HG02885 (cell line): Measurements from ENCODE around the gene INIP.
"Not testable (repeated sequence)": the region's sequence is repeated elsewhere in the genome, so short reads cannot be mapped to it uniquely, and the experiment has no call there.

Experiments
- ATAC-seq: cut with Tn5 transposase; IDR thresholded peaks from one replicate; pipeline ENCODE4 v1.9.1; 2021; ENCODE audit warnings: mild to moderate bottlenecking; ENCODE audit not compliant: unreplicated experiment, poor library complexity

INIP gene

DNA sequence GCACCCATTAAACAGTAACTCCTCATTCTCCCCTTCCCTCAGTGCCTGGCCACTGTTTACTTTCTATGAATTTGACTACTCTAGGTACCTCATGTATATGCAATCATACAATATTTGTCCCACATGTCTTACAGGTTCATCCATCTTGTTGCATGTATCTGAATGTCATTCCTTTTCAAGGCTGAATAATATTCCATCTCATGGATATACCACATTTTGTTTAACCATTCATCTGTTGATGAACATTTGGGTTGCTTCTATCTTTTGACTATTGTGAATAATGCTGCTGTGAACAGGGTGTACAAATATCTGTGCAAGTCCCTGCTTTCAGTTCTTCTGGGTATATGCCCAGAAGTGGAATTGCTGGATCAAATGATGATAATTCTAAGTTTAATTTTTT lies 40.9 kb downstream of the INIP start:
- no peak for ATAC-seq

DNA sequence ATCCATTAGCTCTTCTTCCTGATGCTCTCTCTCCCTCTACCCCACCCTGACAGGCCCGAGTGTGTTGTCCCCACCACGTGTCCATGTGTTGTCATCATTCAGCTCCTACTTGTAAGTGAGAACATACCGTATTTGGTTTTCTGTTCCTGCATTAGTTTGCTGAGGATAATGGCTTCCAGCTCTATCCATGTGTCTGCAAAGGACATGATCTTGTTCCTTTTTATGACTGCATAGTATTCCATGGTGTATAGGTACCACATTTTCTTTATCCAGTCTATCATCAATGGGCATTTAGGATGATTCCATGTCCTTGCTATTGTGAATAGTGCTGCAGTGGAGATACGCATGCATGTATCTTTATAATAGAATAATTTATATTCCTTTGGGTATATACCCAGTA lies 44.7 kb downstream of the INIP start:
- not testable (repeated sequence) for ATAC-seq

DNA sequence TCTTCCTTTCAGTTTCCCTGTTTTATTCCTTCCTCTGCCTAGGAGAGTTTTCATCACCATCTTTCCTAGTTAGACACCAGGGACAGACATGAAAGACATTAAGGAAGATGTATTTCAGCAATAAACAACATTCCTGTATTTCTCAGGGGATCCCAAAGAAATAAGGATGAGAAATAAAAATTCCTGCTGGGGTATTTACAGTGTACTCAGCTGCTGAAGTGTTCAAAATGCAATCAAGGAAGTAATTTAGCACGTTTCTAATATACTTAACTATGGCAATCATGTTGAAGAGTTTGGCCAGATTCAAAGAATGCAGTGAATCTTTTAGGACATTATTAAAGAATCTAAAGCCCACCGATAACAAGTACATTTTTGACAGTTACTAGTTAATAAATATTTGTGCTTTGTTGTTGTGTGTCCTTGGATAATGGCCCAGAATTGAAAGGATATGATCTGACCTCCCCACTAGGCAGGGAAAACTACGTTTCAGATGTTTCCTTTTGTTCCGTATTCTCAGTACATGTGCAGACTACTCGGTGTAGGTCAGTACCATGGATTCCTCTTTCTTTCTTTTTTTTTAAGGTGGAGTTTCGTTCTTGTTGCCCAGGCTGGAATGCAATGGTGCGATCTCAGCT lies 46.8 kb downstream of the INIP start:
- ATAC-seq: no peak

DNA sequence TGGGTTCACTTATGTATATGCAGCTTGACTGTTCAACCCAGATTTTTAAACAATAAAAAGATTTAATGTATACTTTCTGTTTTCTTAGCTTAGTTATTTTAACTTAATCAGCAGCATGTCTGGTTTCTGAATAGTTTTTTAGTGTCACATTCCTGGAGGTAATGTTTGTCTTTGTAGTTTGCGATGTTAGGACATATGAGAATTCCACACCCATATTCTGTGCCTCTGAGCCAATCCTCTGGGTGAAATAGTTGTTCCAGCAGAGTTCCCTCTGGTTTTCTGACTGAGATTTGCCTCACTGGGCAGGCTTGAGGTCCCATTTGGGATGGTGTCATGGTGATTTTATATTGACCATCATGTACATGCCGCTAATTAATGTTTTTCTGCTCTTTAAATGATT lies 48.6 kb downstream of the INIP start:
- ATAC-seq: no peak

DNA sequence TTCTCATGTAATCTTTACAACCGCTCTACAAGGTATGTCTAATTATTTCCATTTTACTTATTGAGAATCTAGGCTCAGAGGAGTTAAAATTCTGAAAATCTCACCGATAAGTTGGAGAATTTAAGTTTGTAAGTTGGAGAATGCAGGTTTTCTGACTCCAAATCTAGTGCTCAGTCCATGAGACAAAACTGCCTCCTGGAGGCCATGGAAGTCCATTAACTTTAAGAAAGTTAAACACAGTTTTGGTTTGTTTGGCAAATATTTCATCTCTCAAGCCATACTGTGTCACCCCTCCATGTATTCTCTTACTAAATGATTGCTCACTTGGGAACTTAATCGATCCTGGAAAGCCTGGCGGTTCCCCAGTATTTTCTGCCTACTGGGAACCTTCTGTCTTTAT lies 52.6 kb downstream of the INIP start:
- ATAC-seq: no peak

DNA sequence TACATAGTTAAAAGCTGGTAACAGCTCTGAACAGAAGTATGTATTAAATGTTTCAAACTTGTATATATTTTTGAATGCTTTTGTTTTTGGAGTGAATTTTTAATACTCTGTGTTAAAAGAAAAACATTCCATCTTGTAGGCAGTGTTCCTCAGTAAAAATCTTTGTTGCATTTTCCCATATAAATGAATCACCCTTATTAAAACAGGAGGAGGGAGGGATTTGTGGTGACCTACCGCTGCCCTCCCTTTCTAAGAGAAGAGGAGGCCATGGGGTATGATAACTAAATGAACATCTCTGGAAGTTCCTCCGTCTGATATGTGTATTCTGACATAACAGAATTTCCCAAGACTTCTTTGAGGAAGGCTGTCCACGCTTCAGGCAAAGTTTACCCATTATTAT lies 53.4 kb downstream of the INIP start:
- no peak for ATAC-seq

DNA sequence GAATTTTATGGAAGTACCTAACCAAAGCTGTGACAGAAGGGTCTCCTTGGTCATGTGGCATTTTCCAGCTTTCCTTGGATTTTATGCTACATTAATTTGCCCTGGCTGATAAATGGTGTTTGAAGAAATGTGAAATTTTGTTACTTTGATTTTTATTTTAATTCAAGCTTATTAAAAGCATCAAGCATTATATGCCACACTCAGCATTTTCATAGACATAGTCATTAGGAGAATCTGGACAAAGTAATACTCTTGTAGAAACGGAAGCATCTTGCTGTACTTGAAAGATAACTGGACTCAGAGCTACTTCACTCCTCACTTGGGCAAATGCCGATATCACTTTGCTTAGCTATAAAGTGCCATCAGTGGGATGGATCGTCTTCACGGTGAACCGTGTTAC lies 54.2 kb downstream of the INIP start:
- no peak for ATAC-seq

DNA sequence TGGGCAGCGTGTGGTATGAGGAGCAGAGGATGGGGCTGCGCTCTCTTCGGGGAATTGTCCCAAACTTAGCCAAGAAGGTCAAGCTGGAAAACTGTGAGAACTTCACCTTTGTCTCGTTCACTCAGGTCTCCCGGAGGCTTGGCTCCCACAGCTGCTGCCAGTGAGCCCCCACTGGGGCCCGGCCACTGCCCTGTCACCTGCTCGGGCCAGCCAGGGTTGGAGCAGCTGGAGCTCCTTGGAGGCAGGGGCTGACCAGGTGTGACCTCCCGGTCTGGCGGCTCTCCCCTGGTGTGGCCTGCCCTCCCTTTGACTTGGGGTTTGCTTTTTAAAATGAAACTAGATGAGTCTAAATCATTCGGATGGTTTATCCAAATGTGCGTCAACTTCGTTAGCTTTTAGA lies 58.0 kb downstream of the INIP start:
- no peak for ATAC-seq

DNA sequence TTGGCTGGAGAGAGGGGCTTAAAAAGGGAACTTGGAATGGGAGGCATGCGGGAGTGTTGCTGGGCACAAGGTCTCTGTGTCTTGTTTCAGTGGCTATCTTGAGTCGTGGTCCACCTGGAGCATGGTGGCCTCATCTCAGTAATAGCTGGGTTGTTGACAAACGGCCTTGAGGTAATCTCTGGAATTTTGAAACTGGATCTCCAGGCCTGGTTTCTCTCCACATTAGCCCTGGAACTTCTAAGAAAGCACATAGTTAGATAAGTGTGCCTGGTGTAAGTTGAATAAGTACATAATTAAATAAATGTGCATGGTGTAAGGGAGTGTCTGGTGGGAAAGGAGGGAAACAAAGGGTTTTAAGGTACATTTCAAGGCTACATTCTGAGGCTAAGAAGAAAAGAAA lies 62.2 kb downstream of the INIP start:
- ATAC-seq: no peak

DNA sequence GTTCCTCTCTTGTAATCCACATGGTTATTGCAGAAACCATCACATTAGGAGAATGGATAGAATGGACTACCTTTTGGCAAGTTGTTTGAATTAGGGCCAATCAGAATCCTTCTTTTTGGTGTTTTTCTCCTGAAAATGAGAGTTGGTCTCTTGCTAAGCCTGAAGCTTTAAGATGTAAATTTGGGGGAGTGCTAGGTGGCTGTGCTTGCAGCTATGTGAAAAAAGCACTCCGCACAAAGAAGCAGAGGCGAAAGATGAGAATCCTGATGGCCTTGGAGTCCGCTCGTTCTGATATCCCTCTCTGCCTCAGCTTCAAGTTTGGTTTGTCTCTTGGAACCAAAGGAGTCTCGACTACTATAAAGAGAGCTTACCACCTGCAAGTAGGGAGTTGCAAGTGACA lies 63.6 kb downstream of the INIP start:
- ATAC-seq: no peak

DNA sequence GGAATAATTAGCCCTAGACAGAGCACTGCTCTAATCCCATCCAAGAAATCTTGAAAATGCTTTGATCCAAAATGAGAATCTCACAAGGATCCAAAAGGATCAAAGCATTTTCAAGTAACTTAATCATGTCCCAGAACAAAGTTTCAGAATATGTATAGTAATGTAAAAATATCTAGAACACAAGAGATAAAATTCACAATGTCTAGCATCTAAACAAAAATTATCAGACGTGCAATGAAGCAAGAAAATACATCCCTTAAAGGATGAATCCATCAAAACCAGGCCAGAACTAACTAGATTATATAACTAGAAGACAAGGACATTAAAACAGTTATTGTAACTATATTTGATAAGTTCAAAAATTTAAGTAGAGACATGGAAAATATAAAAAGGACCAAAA lies 69.3 kb downstream of the INIP start:
- ATAC-seq: no peak

DNA sequence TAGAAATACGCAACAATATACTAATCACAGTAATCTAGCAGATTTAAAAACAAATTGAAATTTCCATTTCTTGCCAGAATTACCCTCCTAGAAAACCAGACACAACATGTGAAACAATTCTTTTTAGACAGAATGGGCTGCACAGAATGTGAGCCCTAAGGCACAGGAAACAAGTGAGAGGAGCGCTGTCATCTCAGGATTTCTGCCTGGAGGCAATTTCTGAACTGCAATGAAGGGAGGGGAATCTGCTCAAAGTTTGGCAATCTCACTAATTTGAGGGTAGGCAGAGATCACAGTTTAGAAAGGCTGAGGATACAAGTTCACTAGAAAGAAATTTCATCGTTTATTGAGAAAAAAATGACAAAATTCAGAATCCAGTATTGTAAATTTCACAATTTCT lies 70.3 kb downstream of the INIP start:
- ATAC-seq: no peak

DNA sequence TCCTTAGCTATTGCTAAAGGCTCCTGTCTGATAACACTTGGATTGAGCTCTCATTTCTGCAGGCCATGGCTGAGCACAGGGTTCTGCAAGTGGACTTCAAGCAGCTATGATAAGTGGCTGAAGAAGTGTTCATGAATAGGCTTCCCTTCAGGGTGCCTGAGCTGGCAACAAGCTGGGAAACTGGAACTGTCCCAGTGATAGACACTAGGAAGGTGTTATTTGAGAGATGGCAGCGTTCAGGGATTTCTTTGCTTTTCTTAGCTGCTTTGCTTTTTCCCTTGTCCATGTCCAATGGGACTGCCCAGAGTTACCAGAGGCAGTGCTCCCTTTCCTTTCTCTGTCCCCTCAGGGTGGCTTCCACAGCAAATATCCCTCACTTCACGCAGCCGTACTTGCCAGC lies 75.8 kb downstream of the INIP start:
- ATAC-seq: no peak

DNA sequence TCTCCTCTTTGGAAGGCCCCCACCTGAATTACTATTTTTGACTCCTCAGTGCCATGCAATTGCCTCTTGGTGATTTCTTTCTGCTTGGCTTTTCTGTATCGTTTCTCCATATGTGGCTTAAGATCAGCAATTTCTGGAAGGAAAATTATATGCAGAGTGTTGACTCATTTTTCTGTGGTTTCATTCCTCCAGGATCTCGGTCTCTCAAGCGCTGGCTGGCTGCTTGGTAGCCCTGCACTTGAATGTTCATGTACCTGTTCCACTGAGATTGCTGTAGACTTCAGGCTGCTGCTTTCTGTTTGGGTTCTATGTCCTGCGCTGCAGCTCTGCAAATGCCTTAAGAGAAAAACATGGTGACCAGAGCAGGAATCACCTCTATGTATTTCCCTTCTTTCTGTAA lies 77.6 kb downstream of the INIP start:
- no peak for ATAC-seq
